Choroid plexus epithelial cell (primary cell): ENCODE measurements around the gene TECPR2.
"Not testable (repeated sequence)": the region's sequence is repeated elsewhere in the genome, so short reads cannot be mapped to it uniquely, and the experiment has no call there.

Source experiments
- DNase-seq: peaks from one replicate; pipeline ENCODE4 v3.0.0-alpha.2; 2010; ENCODE audit warnings: low read depth
- H3K4me3 ChIP-seq: 2 replicates; pipeline ENCODE4 v1.5.1; 2011; ENCODE audit warnings: low read depth, mild to moderate bottlenecking, control low read depth, low read length, moderate library complexity
- CTCF ChIP-seq: conservative IDR thresholded peaks from 2 replicates; pipeline ENCODE4 v1.5.1; 2011; ENCODE audit warnings: low read depth, mild to moderate bottlenecking, control low read depth, inconsistent platforms, low read length, moderate library complexity

TECPR2 gene

GRCh38 chr14:102348376-102348775 lies 14.4 kb upstream of the TECPR2 start:
- no peak overlapping the region for H3K4me3 ChIP-seq
- DNase-seq = no peak
- TF ChIP-seq CTCF = no peak

GRCh38 chr14:102351023-102351422 lies 11.7 kb upstream of the TECPR2 start:
- no peak for TF ChIP-seq CTCF
- no peak overlapping the region for H3K4me3 ChIP-seq
- no peak for DNase-seq

GRCh38 chr14:102351593-102351992 lies 11.1 kb upstream of the TECPR2 start:
- H3K4me3 ChIP-seq = not testable (repeated sequence)
- DNase-seq = peak; percentile 79

GRCh38 chr14:102352213-102352612 lies 10.5 kb upstream of the TECPR2 start:
- no peak for TF ChIP-seq CTCF
- peak; percentile 14 for DNase-seq

GRCh38 chr14:102353126-102353619 lies 9.6 kb upstream of the TECPR2 start:
- no peak for DNase-seq
- no peak overlapping the region for H3K4me3 ChIP-seq
- TF ChIP-seq CTCF = no peak

More at GRCh38 chr14:102352213-102352612, 10.5 kb upstream of the TECPR2 start:
- H3K4me3 ChIP-seq = no peak overlapping the region

GRCh38 chr14:102356280-102356679 lies 6.5 kb upstream of the TECPR2 start:
- DNase-seq = no peak
- TF ChIP-seq CTCF = no peak
- H3K4me3 ChIP-seq = no peak overlapping the region

GRCh38 chr14:102359341-102359740 lies 3.4 kb upstream of the TECPR2 start:
- no peak overlapping the region for H3K4me3 ChIP-seq
- DNase-seq = no peak
- no peak for TF ChIP-seq CTCF
